B cell (primary cell): ENCODE data around the gene UBAC2. TPM values are rescaled to one million over a fixed set of nuclear protein-coding genes. Genes with fewer than 3 reads are reported as not detected.

Source experiments
- ATAC-seq: fragments of 200-7000 bp; cut with Tn5 transposase; one replicate; pipeline ENCODE4 v1.10.0; 2021; ENCODE audit warnings: low read depth, mild to moderate bottlenecking, moderate number of reproducible peaks, moderate library complexity
- CTCF ChIA-PET: fragments of 350-600 bp; sonication (Branson Sonifier 250); formaldehyde crosslinking; loops from one replicate; lab custom pipeline; 2021; ENCODE audit warnings: antibody characterized with exemption, inconsistent platforms; lab: Charles Lee
- POLR2A ChIA-PET: fragments of 350-600 bp; sonication (Branson Sonifier 250); formaldehyde crosslinking; loops from one replicate; lab custom pipeline; 2021; ENCODE audit warnings: antibody characterized with exemption; lab: Charles Lee
- DNase-seq: peaks from one replicate; pipeline ENCODE4 v3.0.0; 2013
- H2AFZ ChIP-seq: 2 replicates; pipeline ENCODE4 v1.6.1; 2012; ENCODE audit warnings: mild to moderate bottlenecking, low read depth, low read length; ENCODE audit not compliant: insufficient read depth, poor library complexity, severe bottlenecking
- H3K27ac ChIP-seq, 2 donors: 1 replicate in 1 of 2; 2 replicates in 1 of 2; pipeline ENCODE4 v1.5.1; 2012 to 2013; ENCODE audit warnings: low read length in 2 of 2, mild to moderate bottlenecking in 2 of 2, moderate library complexity in 1 of 2
- H3K27me3 ChIP-seq, 4 experiments: fragments of 200-600 bp in 1 of 4; sonication (generic) in 1 of 4; replicated peaks in 1 of 4; 1 replicate in 2 of 4; 2 replicates in 2 of 4; pipeline versions ENCODE4 v1.6.1 to v1.7.0; 2013 to 2016; ENCODE audit warnings: low read length in 3 of 4, mild to moderate bottlenecking in 2 of 4, mixed read lengths in 1 of 4, moderate library complexity in 1 of 4; ENCODE audit not compliant: insufficient read depth in 4 of 4, control insufficient read depth in 3 of 4; ENCODE audit errors: control extremely low read depth in 1 of 4
- H3K36me3 ChIP-seq, 2 experiments: replicated peaks in 1 of 2; 1 replicate in 1 of 2; 2 replicates in 1 of 2; pipeline versions ENCODE4 v1.6.1 to v1.7.1; 2013; ENCODE audit warnings: low read length in 1 of 2; ENCODE audit not compliant: insufficient read depth in 2 of 2, control insufficient read depth in 1 of 2; ENCODE audit errors: control extremely low read depth in 1 of 2, extremely low read depth in 1 of 2
- H3K4me1 ChIP-seq, 2 donors: fragments of 200-600 bp in 1 of 2; sonication (generic) in 1 of 2; 1 replicate in 1 of 2; 2 replicates in 1 of 2; pipeline versions ENCODE4 v1.5.1 to v1.6.1; 2013 to 2017; ENCODE audit warnings: low read length in 2 of 2; ENCODE audit not compliant: control insufficient read depth in 2 of 2, insufficient read depth in 2 of 2
- H3K4me2 ChIP-seq: replicated peaks from 2 replicates; pipeline ENCODE3; 2012; ENCODE audit warnings: mild to moderate bottlenecking, low read depth, low read length; ENCODE audit not compliant: poor library complexity, severe bottlenecking
- H3K4me3 ChIP-seq, 5 experiments: fragments of 200-600 bp in 1 of 5; sonication (generic) in 1 of 5; 1 replicate in 3 of 5; 2 replicates in 2 of 5; pipeline versions ENCODE4 v1.5.1 to v1.7.0; 2011 to 2016; ENCODE audit warnings: low read length in 4 of 5, mild to moderate bottlenecking in 4 of 5, low read depth in 2 of 5, control low read depth in 1 of 5, moderate library complexity in 1 of 5; ENCODE audit not compliant: insufficient read depth in 1 of 5; ENCODE audit errors: control extremely low read depth in 1 of 5, extremely low read depth in 1 of 5
- H3K79me2 ChIP-seq: fragments of 200-600 bp; sonication (generic); one replicate; pipeline ENCODE4 v1.6.0; 2016; ENCODE audit warnings: low read length; ENCODE audit not compliant: control insufficient read depth, insufficient read depth
- H3K9ac ChIP-seq: fragments of 200-600 bp; sonication (generic); 2 replicates; pipeline ENCODE4 v1.6.1; 2017; ENCODE audit warnings: mild to moderate bottlenecking, low read length, moderate library complexity
- H3K9me3 ChIP-seq, 3 donors: one replicate each; pipeline versions ENCODE4 v1.6.1 to v1.7.1; 2013; ENCODE audit warnings: low read length in 2 of 3; ENCODE audit not compliant: control insufficient read depth in 2 of 3, insufficient read depth in 1 of 3; ENCODE audit errors: control extremely low read depth in 1 of 3
- H4K20me1 ChIP-seq: 2 replicates; pipeline ENCODE4 v1.6.0; 2012; ENCODE audit warnings: mild to moderate bottlenecking, low read length; ENCODE audit not compliant: insufficient read depth, control insufficient read depth, poor library complexity, severe bottlenecking
- H3K27ac Mint-ChIP-seq: one replicate; pipeline ENCODE4 v1.8.0; 2021; ENCODE audit warnings: mixed read lengths
- H3K27me3 Mint-ChIP-seq: one replicate; pipeline ENCODE4 v1.8.0; 2021; ENCODE audit warnings: mixed read lengths
- H3K4me1 Mint-ChIP-seq: one replicate; pipeline ENCODE4 v1.8.0; 2021; ENCODE audit warnings: mixed read lengths
- H3K4me3 Mint-ChIP-seq: one replicate; pipeline ENCODE4 v1.8.0; 2021; ENCODE audit warnings: mixed read lengths
- H3K9me3 Mint-ChIP-seq: one replicate; pipeline ENCODE4 v1.8.0; 2022; ENCODE audit warnings: mixed read lengths; ENCODE audit not compliant: insufficient read depth
- EZH2 ChIP-seq: IDR thresholded peaks from 2 replicates; pipeline ENCODE4 v1.6.1; 2012; ENCODE audit warnings: borderline replicate concordance, low read depth, mild to moderate bottlenecking, moderate library complexity, low read length; ENCODE audit not compliant: insufficient read depth, poor library complexity, severe bottlenecking
- WGBS: methylation state at CpG from one replicate; pipeline ENCODE4 v1.1.5; 2013; ENCODE audit warnings: missing lambda C conversion rate; ENCODE audit not compliant: insufficient coverage; 5-methylcytosine and 5-hydroxymethylcytosine counted together
- intact Hi-C: fragments of 100-400 bp; cut with micrococcal nuclease; formaldehyde crosslinking; loops from one replicate; pipeline ENCODE4 v1.10.0; 2022
- polyA plus RNA-seq: library from polyadenylated mRNA; depleted of rRNA; stranded (reverse); fragments of >200 nt; gene quantifications from 2 replicates; pipeline ENCODE4 v1.2.3, GENCODE V29; 2012
- total RNA-seq, 2 donors: library from RNA; stranded (reverse); fragments of 120-200 nt in 1 of 2; gene quantifications; 1 replicate in 1 of 2; 2 replicates in 1 of 2; pipeline versions ENCODE4 v1.2.3 to v1.2.4, GENCODE V29; 2013 to 2022
- TF ChIP-seq, protein P1 (sequence below): fragments of 200-600 bp; IDR thresholded peaks from one replicate; pipeline ENCODE4 v1.8.0; 2022; ENCODE audit warnings: antibody characterized with exemption, mild to moderate bottlenecking

Gene UBAC2
- total and polyA plus RNA-seq, 2 donors (not counting 1 experiment from before 2014, with no cell fraction given) = 56.3 to 60.8 TPM

DNA sequence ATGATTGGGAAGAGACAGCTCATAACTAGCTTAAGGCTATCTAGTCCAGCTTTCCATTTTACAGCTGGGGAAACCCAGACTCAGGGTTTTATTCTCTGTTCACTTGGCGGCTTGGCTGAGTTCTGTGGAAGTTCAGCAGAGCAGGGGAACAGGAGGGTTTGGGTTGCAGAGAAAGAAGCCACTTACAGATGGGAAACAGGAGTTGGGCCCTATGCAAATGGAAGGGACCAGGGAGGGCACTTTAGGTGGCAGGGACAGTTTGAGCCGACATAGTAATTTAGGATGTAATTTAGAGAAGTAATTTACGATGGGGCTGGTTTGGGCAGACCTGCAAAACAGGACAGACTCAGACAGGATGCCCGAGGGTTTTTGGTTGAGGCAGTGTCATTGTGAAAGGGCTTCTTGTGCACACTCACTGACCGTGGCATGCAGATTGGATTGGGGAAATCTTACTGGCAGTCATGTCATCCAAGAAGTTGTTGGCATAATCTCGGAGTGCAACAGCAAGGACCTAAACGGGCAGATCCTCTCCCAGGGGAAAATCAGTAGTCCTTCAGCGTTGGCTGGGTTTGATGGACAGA, 153.8 kb downstream of the UBAC2 start:
- Histone ChIP-seq H3K27ac (peak overlapping the region; percentile 95 to 97), H3K4me1 (peaks cover 55 to 73% of the 10 kb centered on the region in 2 donors), H3K4me3 (peak overlapping the region in 1 of 5 experiments; percentile 8), H3K27me3 (no peaks in the 10 kb centered on the region), H3K79me2 (peaks cover 29% of the 10 kb centered on the region), H3K4me2 (peak overlapping the region; percentile 73), H4K20me1 (no peaks in the 10 kb centered on the region), H3K9ac (peak overlapping the region; percentile 20), H2AFZ (no peak overlapping the region), H3K36me3 (peaks cover 0 to 35% of the 10 kb centered on the region in 2 experiments), H3K9me3 (no peaks in the 10 kb centered on the region)
- ChIA-PET CTCF (interaction anchor here (0.9 to 3.9 kb wide), 7 partner anchors 11 to 85 kb away, joined by 3 to 24 read pairs (median 5); no protein-coding TSS in a partner anchor), POLR2A (interaction anchor here (0.8 to 2.7 kb wide), 4 partner anchors 21 to 66 kb away, joined by 4 to 28 read pairs (median 14); partner anchors contain the start of gene GPR183)
- DNase-seq (peak; percentile 64), ATAC-seq (peak; percentile 19)
- no peak for TF ChIP-seq EZH2
- TF ChIP-seq, protein P1, sequence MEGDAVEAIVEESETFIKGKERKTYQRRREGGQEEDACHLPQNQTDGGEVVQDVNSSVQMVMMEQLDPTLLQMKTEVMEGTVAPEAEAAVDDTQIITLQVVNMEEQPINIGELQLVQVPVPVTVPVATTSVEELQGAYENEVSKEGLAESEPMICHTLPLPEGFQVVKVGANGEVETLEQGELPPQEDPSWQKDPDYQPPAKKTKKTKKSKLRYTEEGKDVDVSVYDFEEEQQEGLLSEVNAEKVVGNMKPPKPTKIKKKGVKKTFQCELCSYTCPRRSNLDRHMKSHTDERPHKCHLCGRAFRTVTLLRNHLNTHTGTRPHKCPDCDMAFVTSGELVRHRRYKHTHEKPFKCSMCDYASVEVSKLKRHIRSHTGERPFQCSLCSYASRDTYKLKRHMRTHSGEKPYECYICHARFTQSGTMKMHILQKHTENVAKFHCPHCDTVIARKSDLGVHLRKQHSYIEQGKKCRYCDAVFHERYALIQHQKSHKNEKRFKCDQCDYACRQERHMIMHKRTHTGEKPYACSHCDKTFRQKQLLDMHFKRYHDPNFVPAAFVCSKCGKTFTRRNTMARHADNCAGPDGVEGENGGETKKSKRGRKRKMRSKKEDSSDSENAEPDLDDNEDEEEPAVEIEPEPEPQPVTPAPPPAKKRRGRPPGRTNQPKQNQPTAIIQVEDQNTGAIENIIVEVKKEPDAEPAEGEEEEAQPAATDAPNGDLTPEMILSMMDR = no peak
- intact Hi-C loops = loop anchor here (5.0 kb wide), 1 partner anchor 33 kb away; no protein-coding TSS in a partner anchor
- Mint-ChIP-seq H3K4me1 (peaks cover 90% of the 10 kb centered on the region), H3K9me3 (no peaks in the 10 kb centered on the region), H3K27ac (peak overlapping the region; percentile 98), H3K27me3 (no peaks in the 10 kb centered on the region), H3K4me3 (peak overlapping the region; percentile 88)
- 39% methylated on average over 8 of the region's 8 CpGs for WGBS
